ENCODE measurements around the gene ANO6. TPM values are rescaled to one million over a fixed set of nuclear protein-coding genes. Genes with fewer than 3 reads are reported as not detected.

Gene ANO6
- polyA plus RNA-seq, 1 donor (not counting 4 experiments of a cell fraction or from before 2014, with no cell fraction given): 64.3 TPM

GRCh38 chr12:45281994-45282393 is 66.1 kb downstream of the ANO6 start:
- Histone ChIP-seq H3K9me1 (ENCODE audit: control insufficient read depth, extremely low read depth, insufficient read depth, low read length) (peaks cover 5% of the 10 kb centered on the region), H3K27me3 (ENCODE audit: control insufficient read depth, extremely low read depth, insufficient read depth, low read length) (no peaks in the 10 kb centered on the region), H3K4me3 (ENCODE audit: control insufficient read depth in 2 of 3, extremely low read depth in 1 of 3, insufficient read depth in 2 of 3, low read depth in 1 of 3, low read length in 3 of 3) (no peak overlapping the region), H3K4me1 (ENCODE audit: control insufficient read depth, extremely low read depth, insufficient read depth, low read length) (peaks cover 8% of the 10 kb centered on the region), H3K36me3 (ENCODE audit: control insufficient read depth in 2 of 2, extremely low read depth in 1 of 2, insufficient read depth in 2 of 2, low read length in 2 of 2) (peaks cover 5 to 16% of the 10 kb centered on the region in 2 experiments), H3K27ac (ENCODE audit: control insufficient read depth, insufficient read depth, low read length) (no peak overlapping the region), H3K79me2 (ENCODE audit: control insufficient read depth, insufficient read depth, low read length) (peaks cover 83% of the 10 kb centered on the region), H3K9ac (ENCODE audit: control insufficient read depth, extremely low read depth, insufficient read depth, low read length) (no peak overlapping the region), H3K9me3 (ENCODE audit: control insufficient read depth, low read depth, low read length) (no peaks in the 10 kb centered on the region), H2AFZ (ENCODE audit: control insufficient read depth, low read length) (no peak overlapping the region), H4K20me1 (ENCODE audit: control insufficient read depth, extremely low read depth, insufficient read depth, low read length) (no peaks in the 10 kb centered on the region), H3K4me2 (ENCODE audit: control insufficient read depth, extremely low read depth, insufficient read depth, low read depth, low read length) (no peak overlapping the region)
- no peak for TF ChIP-seq EZH2 (IDR thresholded peaks at IDR 0.05; ENCODE audit: low read length)
- TF ChIP-seq, protein P1, sequence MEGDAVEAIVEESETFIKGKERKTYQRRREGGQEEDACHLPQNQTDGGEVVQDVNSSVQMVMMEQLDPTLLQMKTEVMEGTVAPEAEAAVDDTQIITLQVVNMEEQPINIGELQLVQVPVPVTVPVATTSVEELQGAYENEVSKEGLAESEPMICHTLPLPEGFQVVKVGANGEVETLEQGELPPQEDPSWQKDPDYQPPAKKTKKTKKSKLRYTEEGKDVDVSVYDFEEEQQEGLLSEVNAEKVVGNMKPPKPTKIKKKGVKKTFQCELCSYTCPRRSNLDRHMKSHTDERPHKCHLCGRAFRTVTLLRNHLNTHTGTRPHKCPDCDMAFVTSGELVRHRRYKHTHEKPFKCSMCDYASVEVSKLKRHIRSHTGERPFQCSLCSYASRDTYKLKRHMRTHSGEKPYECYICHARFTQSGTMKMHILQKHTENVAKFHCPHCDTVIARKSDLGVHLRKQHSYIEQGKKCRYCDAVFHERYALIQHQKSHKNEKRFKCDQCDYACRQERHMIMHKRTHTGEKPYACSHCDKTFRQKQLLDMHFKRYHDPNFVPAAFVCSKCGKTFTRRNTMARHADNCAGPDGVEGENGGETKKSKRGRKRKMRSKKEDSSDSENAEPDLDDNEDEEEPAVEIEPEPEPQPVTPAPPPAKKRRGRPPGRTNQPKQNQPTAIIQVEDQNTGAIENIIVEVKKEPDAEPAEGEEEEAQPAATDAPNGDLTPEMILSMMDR (optimal IDR thresholded peaks at IDR 0.05 in 1 of 3, IDR thresholded peaks at IDR 0.05 in 1 of 3, conservative IDR thresholded peaks at IDR 0.05 in 1 of 3; ENCODE audit: extremely low read depth in 1 of 3, insufficient read depth in 2 of 3, low read length in 3 of 3): no peak
- no peak for DNase-seq (ENCODE audit: low read depth, low spot score)
- dilution Hi-C loops (cut with MboI; ENCODE audit: extremely low pct_ligation_motif_present, low sequenced_read_pairs): no loop called here
- no peak for FAIRE-seq

GRCh38 chr12:45282411-45282810 is 66.5 kb downstream of the ANO6 start:
- dilution Hi-C loops (cut with MboI; ENCODE audit: extremely low pct_ligation_motif_present, low sequenced_read_pairs): no loop called here
- H3K9me1 ChIP-seq (ENCODE audit: control insufficient read depth, extremely low read depth, insufficient read depth, low read length): peaks cover 5% of the 10 kb centered on the region
- DNase-seq (ENCODE audit: low read depth, low spot score): no peak
- no peaks in the 10 kb centered on the region for H3K9me3 ChIP-seq (ENCODE audit: control insufficient read depth, low read depth, low read length)
- no peak overlapping the region for H3K4me2 ChIP-seq (ENCODE audit: control insufficient read depth, extremely low read depth, insufficient read depth, low read depth, low read length)
- H3K4me1 ChIP-seq (ENCODE audit: control insufficient read depth, extremely low read depth, insufficient read depth, low read length): peaks cover 8% of the 10 kb centered on the region
- no peaks in the 10 kb centered on the region for H3K27me3 ChIP-seq (ENCODE audit: control insufficient read depth, extremely low read depth, insufficient read depth, low read length)
- no peaks in the 10 kb centered on the region for H4K20me1 ChIP-seq (ENCODE audit: control insufficient read depth, extremely low read depth, insufficient read depth, low read length)
- H3K27ac ChIP-seq (ENCODE audit: control insufficient read depth, insufficient read depth, low read length): no peak overlapping the region
- H3K9ac ChIP-seq (ENCODE audit: control insufficient read depth, extremely low read depth, insufficient read depth, low read length): no peak overlapping the region
- H2AFZ ChIP-seq (ENCODE audit: control insufficient read depth, low read length): no peak overlapping the region
- peaks cover 7 to 16% of the 10 kb centered on the region in 2 experiments for H3K36me3 ChIP-seq (ENCODE audit: control insufficient read depth in 2 of 2, extremely low read depth in 1 of 2, insufficient read depth in 2 of 2, low read length in 2 of 2)
- H3K79me2 ChIP-seq (ENCODE audit: control insufficient read depth, insufficient read depth, low read length): peaks cover 83% of the 10 kb centered on the region
- TF ChIP-seq, protein P1 (optimal IDR thresholded peaks at IDR 0.05 in 1 of 3, IDR thresholded peaks at IDR 0.05 in 1 of 3, conservative IDR thresholded peaks at IDR 0.05 in 1 of 3; ENCODE audit: extremely low read depth in 1 of 3, insufficient read depth in 2 of 3, low read length in 3 of 3): no peak
- TF ChIP-seq EZH2 (IDR thresholded peaks at IDR 0.05; ENCODE audit: low read length): no peak
- no peak overlapping the region for H3K4me3 ChIP-seq (ENCODE audit: control insufficient read depth in 2 of 3, extremely low read depth in 1 of 3, insufficient read depth in 2 of 3, low read depth in 1 of 3, low read length in 3 of 3)
- FAIRE-seq: no peak

Data from keratinocyte (primary cell).